Endothelial cell (in vitro differentiated cells): ENCODE results near the gene SRGAP3. TPM values are rescaled to one million over a fixed set of nuclear protein-coding genes. Genes with fewer than 3 reads are reported as not detected.

Experiments
- DNase-seq: peaks from one replicate; pipeline ENCODE4 v3.0.0; 2021; ENCODE audit warnings: low spot score
- H3K27ac Mint-ChIP-seq: one replicate; pipeline ENCODE4 v1.8.0; 2021; ENCODE audit warnings: mixed read lengths, inconsistent platforms; ENCODE audit not compliant: unreplicated experiment
- H3K27me3 Mint-ChIP-seq: one replicate; pipeline ENCODE4 v1.8.0; 2021; ENCODE audit warnings: mild to moderate bottlenecking, moderate library complexity, mixed read lengths, inconsistent platforms; ENCODE audit not compliant: unreplicated experiment
- H3K36me3 Mint-ChIP-seq: one replicate; pipeline ENCODE4 v1.8.0; 2021; ENCODE audit warnings: mild to moderate bottlenecking, low read depth, mixed read lengths, inconsistent platforms; ENCODE audit not compliant: unreplicated experiment
- H3K4me1 Mint-ChIP-seq: one replicate; pipeline ENCODE4 v1.8.0; 2021; ENCODE audit warnings: mild to moderate bottlenecking, mixed read lengths, inconsistent platforms; ENCODE audit not compliant: unreplicated experiment
- H3K4me3 Mint-ChIP-seq: one replicate; pipeline ENCODE4 v1.8.0; 2021; ENCODE audit warnings: mild to moderate bottlenecking, mixed read lengths, inconsistent platforms; ENCODE audit not compliant: unreplicated experiment
- H3K9me3 Mint-ChIP-seq: one replicate; pipeline ENCODE4 v1.8.0; 2021; ENCODE audit warnings: mixed read lengths, inconsistent platforms; ENCODE audit not compliant: unreplicated experiment
- total RNA-seq: library from RNA; stranded (reverse); fragmentation: NEBNext Ultra II Directional; extraction: Animal tissue kit (Norgen Biotek cat#: 25700); gene quantifications from one replicate; pipeline ENCODE4 v1.2.1, GENCODE V29; 2021; ENCODE audit not compliant: unreplicated experiment
- TF ChIP-seq, protein P1 (sequence below): fragments of 200-600 bp; sonication (generic); IDR thresholded peaks from one replicate; pipeline ENCODE4 v1.5.0; 2021; ENCODE audit warnings: antibody characterized with exemption; ENCODE audit not compliant: unreplicated experiment

The SRGAP3 gene
- total RNA-seq, 1 donor from 2014 or later = 12.0 TPM

DNA sequence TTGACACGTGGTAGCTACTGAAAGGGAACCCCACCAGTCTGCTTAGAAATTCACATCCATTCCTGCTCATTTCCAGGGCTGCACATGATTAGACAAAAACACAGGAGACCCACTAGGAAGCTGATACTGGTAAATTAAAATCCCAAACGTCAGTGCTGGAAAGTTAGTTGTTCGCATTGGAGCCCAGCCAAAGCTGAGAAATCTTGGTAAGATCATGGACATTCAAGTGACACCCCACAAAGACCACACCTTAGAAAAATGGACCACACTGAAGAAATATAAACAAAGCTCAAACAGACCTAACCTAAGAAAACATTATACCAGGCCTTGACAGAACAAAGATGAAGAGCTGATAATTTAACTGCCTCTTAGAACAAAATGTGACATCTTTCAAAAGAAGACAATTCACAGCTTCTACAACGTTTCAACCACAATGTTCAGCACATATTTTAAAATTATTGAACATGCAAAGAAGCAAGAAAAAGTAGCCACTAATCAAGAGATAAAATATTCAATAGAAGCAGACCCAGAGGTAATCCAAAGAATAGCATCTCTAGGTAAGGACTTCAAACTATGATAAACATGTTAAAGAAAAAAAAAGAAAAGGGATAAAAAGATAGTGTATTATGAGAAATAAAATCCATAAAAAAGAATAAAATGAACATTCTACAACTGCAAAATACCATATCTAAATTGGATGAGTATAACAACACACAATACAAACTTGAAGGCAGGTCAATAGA, 306.5 kb downstream of the SRGAP3 start:
- Mint-ChIP-seq H3K27me3 (no peaks in the 10 kb centered on the region), H3K4me3 (no peak overlapping the region), H3K36me3 (peaks cover 25% of the 10 kb centered on the region), H3K4me1 (no peaks in the 10 kb centered on the region), H3K9me3 (peaks cover 5% of the 10 kb centered on the region), H3K27ac (no peak overlapping the region)
- DNase-seq = no peak
- TF ChIP-seq, protein P1, sequence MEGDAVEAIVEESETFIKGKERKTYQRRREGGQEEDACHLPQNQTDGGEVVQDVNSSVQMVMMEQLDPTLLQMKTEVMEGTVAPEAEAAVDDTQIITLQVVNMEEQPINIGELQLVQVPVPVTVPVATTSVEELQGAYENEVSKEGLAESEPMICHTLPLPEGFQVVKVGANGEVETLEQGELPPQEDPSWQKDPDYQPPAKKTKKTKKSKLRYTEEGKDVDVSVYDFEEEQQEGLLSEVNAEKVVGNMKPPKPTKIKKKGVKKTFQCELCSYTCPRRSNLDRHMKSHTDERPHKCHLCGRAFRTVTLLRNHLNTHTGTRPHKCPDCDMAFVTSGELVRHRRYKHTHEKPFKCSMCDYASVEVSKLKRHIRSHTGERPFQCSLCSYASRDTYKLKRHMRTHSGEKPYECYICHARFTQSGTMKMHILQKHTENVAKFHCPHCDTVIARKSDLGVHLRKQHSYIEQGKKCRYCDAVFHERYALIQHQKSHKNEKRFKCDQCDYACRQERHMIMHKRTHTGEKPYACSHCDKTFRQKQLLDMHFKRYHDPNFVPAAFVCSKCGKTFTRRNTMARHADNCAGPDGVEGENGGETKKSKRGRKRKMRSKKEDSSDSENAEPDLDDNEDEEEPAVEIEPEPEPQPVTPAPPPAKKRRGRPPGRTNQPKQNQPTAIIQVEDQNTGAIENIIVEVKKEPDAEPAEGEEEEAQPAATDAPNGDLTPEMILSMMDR = no peak

DNA sequence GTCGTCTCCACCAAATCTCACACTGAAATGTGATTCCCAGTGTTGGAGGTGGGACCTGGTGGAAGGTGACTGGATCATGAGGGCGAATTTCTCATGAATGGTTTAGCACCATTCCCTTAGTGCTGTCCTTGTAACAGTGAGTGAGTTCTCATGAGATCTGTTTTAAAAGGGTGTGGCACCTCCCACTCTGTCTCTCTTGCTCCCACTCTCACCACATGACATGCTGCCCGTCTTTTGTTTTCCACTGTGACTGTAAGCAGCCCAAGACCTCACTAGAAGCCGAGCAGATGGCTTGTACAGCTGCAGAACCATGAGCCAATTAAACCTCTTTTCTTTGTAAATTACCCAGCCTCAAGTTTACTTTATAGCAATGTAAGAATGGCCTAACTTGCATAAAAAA, 307.3 kb downstream of the SRGAP3 start:
- H3K4me3 Mint-ChIP-seq = no peak overlapping the region
- peaks cover 5% of the 10 kb centered on the region for H3K9me3 Mint-ChIP-seq
- H3K27ac Mint-ChIP-seq = no peak overlapping the region
- peaks cover 25% of the 10 kb centered on the region for H3K36me3 Mint-ChIP-seq
- no peaks in the 10 kb centered on the region for H3K4me1 Mint-ChIP-seq
- DNase-seq = no peak
- TF ChIP-seq, protein P1 = no peak
- no peaks in the 10 kb centered on the region for H3K27me3 Mint-ChIP-seq

DNA sequence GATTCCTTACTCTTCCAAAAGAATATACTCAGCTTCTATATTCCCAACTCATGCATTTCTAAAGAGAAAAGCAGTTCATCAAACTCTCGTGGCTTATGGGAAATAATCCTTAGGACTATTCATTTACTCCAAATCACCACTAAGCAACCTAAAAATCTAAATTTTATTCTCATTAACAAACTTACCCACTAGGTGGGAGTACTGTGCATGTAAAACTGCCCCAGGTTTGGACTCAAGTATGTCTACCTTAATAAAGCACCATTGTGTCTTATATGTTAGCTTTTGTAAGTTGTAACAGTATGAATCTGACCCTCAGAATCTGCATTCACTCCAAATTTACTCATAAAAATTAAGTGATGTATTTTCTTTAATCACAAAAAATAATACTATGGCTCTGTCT, 311.4 kb downstream of the SRGAP3 start:
- Mint-ChIP-seq H3K27me3 (no peaks in the 10 kb centered on the region), H3K27ac (no peak overlapping the region), H3K9me3 (peaks cover 4% of the 10 kb centered on the region), H3K36me3 (peaks cover 12% of the 10 kb centered on the region), H3K4me1 (no peaks in the 10 kb centered on the region), H3K4me3 (no peak overlapping the region)
- TF ChIP-seq, protein P1 = peak; percentile 34
- no peak for DNase-seq

DNA sequence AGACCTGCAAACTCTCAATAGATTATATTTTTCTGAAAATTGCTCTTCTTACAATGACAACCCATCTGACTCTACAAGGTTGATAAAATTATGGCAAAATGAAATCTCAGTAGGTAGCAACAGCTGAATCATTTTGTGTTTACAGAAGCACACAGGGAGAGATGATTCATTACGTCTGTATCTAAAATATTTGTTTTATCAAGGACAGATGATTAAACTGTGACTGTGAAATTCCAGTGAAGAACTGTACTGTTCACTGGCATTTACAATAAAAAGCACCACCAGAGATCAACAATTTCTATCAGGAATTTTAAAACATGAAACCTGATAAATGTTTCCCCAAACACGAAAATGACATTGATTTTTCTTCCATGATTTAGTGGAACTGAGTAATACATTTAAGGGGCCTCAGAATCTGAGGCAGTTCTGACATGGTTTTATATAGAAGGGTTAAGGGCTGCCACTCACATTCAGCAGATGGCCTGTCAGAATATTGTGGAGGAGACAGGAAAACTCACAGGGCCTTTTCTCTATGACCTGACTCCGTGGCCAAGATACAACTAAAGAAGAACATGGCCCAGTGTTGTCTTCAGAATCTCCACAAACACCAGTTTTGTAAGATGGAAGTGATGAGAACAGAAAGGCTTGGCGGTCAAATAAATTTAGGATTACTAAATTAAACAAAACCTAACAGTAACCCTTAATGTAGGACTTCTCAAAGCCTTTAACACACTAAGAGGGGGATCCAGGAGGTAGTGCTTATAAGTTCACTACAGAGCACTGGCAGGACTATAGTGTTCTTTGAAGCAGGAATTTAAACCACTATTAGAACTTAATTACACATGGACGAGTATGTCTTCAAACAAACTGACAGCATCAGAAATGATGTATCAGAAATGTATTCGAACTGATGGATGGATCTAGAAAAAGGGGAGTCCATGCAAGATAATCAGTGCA, 312.1 kb downstream of the SRGAP3 start:
- Mint-ChIP-seq H3K27me3 (no peaks in the 10 kb centered on the region), H3K4me1 (no peaks in the 10 kb centered on the region), H3K36me3 (peaks cover 7% of the 10 kb centered on the region), H3K4me3 (no peak overlapping the region), H3K9me3 (no peaks in the 10 kb centered on the region), H3K27ac (no peak overlapping the region)
- DNase-seq = no peak
- TF ChIP-seq, protein P1 = no peak

DNA sequence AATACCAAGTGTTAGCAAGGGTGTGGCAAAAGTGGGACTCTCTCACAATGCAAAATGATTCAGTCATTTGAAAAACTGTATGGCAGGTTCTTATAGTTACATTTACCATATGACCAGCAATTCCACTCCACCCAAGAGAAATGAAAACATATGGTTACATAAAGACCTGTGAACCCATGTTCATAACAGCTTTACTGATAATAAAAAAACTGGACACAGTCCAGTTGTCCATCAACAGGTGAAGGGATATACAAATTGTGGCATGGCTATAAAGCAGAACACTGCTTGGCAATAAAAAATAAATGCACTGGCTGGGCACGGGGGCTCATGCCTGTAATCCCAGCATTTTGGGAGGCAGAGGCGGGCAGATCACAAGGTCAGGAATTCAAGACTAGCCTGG, 316.9 kb downstream of the SRGAP3 start:
- no peaks in the 10 kb centered on the region for H3K9me3 Mint-ChIP-seq
- TF ChIP-seq, protein P1 = no peak
- H3K27me3 Mint-ChIP-seq = no peaks in the 10 kb centered on the region
- no peaks in the 10 kb centered on the region for H3K4me1 Mint-ChIP-seq
- no peak overlapping the region for H3K27ac Mint-ChIP-seq
- H3K36me3 Mint-ChIP-seq = peaks cover 4% of the 10 kb centered on the region
- DNase-seq = no peak
- no peak overlapping the region for H3K4me3 Mint-ChIP-seq
